ENCODE data around the gene KCNQ4.

DNA sequence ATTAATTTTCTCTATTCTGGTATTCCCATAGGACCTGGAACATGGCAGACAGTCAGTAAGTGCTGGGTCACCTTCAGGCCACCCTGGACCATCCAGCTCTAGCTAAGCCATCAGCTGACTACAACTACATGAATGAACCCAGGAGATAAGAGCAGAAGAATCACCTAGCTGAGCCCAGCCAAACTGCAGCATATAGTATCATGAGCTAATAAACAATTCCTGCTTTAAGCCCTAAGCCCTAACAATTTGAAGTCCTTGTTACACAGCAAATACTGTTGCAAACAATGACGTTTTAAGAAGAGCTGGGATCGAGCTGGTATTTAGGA lies 92.8 kb downstream of the KCNQ4 start:
- TF ChIP-seq ZNF565 (CRISPR knock-in tag; conservative IDR thresholded peaks at IDR 0.05; ENCODE audit: low read depth) (no peak), SNAI2 (CRISPR knock-in tag; IDR thresholded peaks at IDR 0.05) (no peak), ZFP30 (CRISPR knock-in tag; IDR thresholded peaks at IDR 0.05) (no peak), TCF4 (CRISPR knock-in tag; IDR thresholded peaks at IDR 0.05; ENCODE audit: borderline replicate concordance) (no peak), RARB (CRISPR knock-in tag; IDR thresholded peaks at IDR 0.05) (no peak)
- TF ChIP-seq, protein P1, sequence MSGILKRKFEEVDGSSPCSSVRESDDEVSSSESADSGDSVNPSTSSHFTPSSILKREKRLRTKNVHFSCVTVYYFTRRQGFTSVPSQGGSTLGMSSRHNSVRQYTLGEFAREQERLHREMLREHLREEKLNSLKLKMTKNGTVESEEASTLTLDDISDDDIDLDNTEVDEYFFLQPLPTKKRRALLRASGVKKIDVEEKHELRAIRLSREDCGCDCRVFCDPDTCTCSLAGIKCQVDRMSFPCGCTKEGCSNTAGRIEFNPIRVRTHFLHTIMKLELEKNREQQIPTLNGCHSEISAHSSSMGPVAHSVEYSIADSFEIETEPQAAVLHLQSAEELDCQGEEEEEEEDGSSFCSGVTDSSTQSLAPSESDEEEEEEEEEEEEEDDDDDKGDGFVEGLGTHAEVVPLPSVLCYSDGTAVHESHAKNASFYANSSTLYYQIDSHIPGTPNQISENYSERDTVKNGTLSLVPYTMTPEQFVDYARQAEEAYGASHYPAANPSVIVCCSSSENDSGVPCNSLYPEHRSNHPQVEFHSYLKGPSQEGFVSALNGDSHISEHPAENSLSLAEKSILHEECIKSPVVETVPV (CRISPR knock-in tag; IDR thresholded peaks at IDR 0.05): no peak
